Measurements from ENCODE around the gene RPL38. TPM values are rescaled to one million over a fixed set of nuclear protein-coding genes. Genes with fewer than 3 reads are reported as not detected.

Gene RPL38
- total and polyA plus RNA-seq, 5 donors from 2014 or later, result 1,316 to 2,253 (median 2,032) TPM

- H3K4me1 Mint-ChIP-seq, result no peaks in the 10 kb centered on the region
- Histone ChIP-seq H3K4me3 (ENCODE audit: low read depth, low read length) (no peak overlapping the region), H3K27ac (ENCODE audit: insufficient read depth, low read length, poor library complexity, severe bottlenecking) (no peak overlapping the region), H3K36me3 (ENCODE audit: control insufficient read depth, insufficient read depth, low read length) (no peaks in the 10 kb centered on the region), H3K27me3 (ENCODE audit: control insufficient read depth, insufficient read depth, low read length) (no peaks in the 10 kb centered on the region), H3K9me3 (ENCODE audit: control insufficient read depth in 2 of 2, low read length in 2 of 2) (no peaks in the 10 kb centered on the region), H3K4me1 (ENCODE audit: control insufficient read depth, insufficient read depth, low read length, poor library complexity, severe bottlenecking) (no peaks in the 10 kb centered on the region)
- DNase-seq, result no peak
- no peak for ATAC-seq (ENCODE audit: low read depth in 2 of 2)
- H3K27ac Mint-ChIP-seq, result no peak overlapping the region
- H3K4me3 Mint-ChIP-seq, result no peak overlapping the region
- peaks cover 17% of the 10 kb centered on the region for H3K27me3 Mint-ChIP-seq
- no peaks in the 10 kb centered on the region for H3K36me3 Mint-ChIP-seq
- H3K9me3 Mint-ChIP-seq, result peaks cover 0 to 3% (median 0%) of the 10 kb centered on the region in 7 donors
Observed at GRCh38 chr17:74161503-74161875, 42.0 kb upstream of the RPL38 start.

GRCh38 chr17:74163271-74163821 is 40.1 kb upstream of the RPL38 start:
- Histone ChIP-seq H3K9me3 (ENCODE audit: control insufficient read depth in 2 of 2, low read length in 2 of 2) (no peaks in the 10 kb centered on the region), H3K36me3 (ENCODE audit: control insufficient read depth, insufficient read depth, low read length) (no peaks in the 10 kb centered on the region), H3K27ac (ENCODE audit: insufficient read depth, low read length, poor library complexity, severe bottlenecking) (no peak overlapping the region), H3K4me3 (ENCODE audit: low read depth, low read length) (no peak overlapping the region), H3K4me1 (ENCODE audit: control insufficient read depth, insufficient read depth, low read length, poor library complexity, severe bottlenecking) (no peaks in the 10 kb centered on the region), H3K27me3 (ENCODE audit: control insufficient read depth, insufficient read depth, low read length) (no peaks in the 10 kb centered on the region)
- Mint-ChIP-seq H3K36me3 (no peaks in the 10 kb centered on the region), H3K27me3 (peaks cover 29% of the 10 kb centered on the region), H3K4me3 (no peak overlapping the region), H3K27ac (no peak overlapping the region), H3K9me3 (peaks cover 0 to 6% (median 0%) of the 10 kb centered on the region in 7 donors), H3K4me1 (no peaks in the 10 kb centered on the region)
- ATAC-seq (ENCODE audit: low read depth in 2 of 2), result no peak
- DNase-seq, result no peak

- Histone ChIP-seq H3K4me1 (ENCODE audit: control insufficient read depth, insufficient read depth, low read length, poor library complexity, severe bottlenecking) (no peaks in the 10 kb centered on the region), H3K27ac (ENCODE audit: insufficient read depth, low read length, poor library complexity, severe bottlenecking) (no peak overlapping the region), H3K36me3 (ENCODE audit: control insufficient read depth, insufficient read depth, low read length) (no peaks in the 10 kb centered on the region), H3K27me3 (ENCODE audit: control insufficient read depth, insufficient read depth, low read length) (no peaks in the 10 kb centered on the region), H3K9me3 (ENCODE audit: control insufficient read depth in 2 of 2, low read length in 2 of 2) (no peaks in the 10 kb centered on the region), H3K4me3 (ENCODE audit: low read depth, low read length) (no peak overlapping the region)
- Mint-ChIP-seq H3K9me3 (peaks cover 0 to 6% (median 0%) of the 10 kb centered on the region in 7 donors), H3K27ac (no peak overlapping the region), H3K4me3 (no peak overlapping the region), H3K4me1 (no peaks in the 10 kb centered on the region), H3K36me3 (no peaks in the 10 kb centered on the region), H3K27me3 (peaks cover 24% of the 10 kb centered on the region)
- ATAC-seq (ENCODE audit: low read depth in 2 of 2) (no peak), DNase-seq (no peak)
Observed at GRCh38 chr17:74163836-74164235, 39.6 kb upstream of the RPL38 start.

GRCh38 chr17:74164446-74165045 is 38.9 kb upstream of the RPL38 start:
- Histone ChIP-seq H3K27ac (ENCODE audit: insufficient read depth, low read length, poor library complexity, severe bottlenecking) (no peak overlapping the region), H3K4me1 (ENCODE audit: control insufficient read depth, insufficient read depth, low read length, poor library complexity, severe bottlenecking) (no peaks in the 10 kb centered on the region), H3K27me3 (ENCODE audit: control insufficient read depth, insufficient read depth, low read length) (no peaks in the 10 kb centered on the region), H3K36me3 (ENCODE audit: control insufficient read depth, insufficient read depth, low read length) (no peaks in the 10 kb centered on the region), H3K4me3 (ENCODE audit: low read depth, low read length) (no peak overlapping the region), H3K9me3 (ENCODE audit: control insufficient read depth in 2 of 2, low read length in 2 of 2) (no peaks in the 10 kb centered on the region)
- no peak for ATAC-seq (ENCODE audit: low read depth in 2 of 2)
- H3K4me3 Mint-ChIP-seq, result no peak overlapping the region
- no peaks in the 10 kb centered on the region for H3K36me3 Mint-ChIP-seq
- peaks cover 0 to 6% (median 0%) of the 10 kb centered on the region in 7 donors for H3K9me3 Mint-ChIP-seq
- H3K27ac Mint-ChIP-seq, result no peak overlapping the region
- no peaks in the 10 kb centered on the region for H3K4me1 Mint-ChIP-seq
- peaks cover 24% of the 10 kb centered on the region for H3K27me3 Mint-ChIP-seq
- DNase-seq, result no peak

- peaks cover 0 to 6% (median 0%) of the 10 kb centered on the region in 7 donors for H3K9me3 Mint-ChIP-seq
- no peak overlapping the region for H3K27ac Mint-ChIP-seq
- H3K27me3 Mint-ChIP-seq, result peaks cover 31% of the 10 kb centered on the region
- H3K36me3 ChIP-seq (ENCODE audit: control insufficient read depth, insufficient read depth, low read length), result no peaks in the 10 kb centered on the region
- H3K9me3 ChIP-seq (ENCODE audit: control insufficient read depth in 2 of 2, low read length in 2 of 2), result no peaks in the 10 kb centered on the region
- H3K4me3 ChIP-seq (ENCODE audit: low read depth, low read length), result no peak overlapping the region
- no peak for DNase-seq
- no peaks in the 10 kb centered on the region for H3K36me3 Mint-ChIP-seq
- ATAC-seq (ENCODE audit: low read depth in 2 of 2), result no peak
- H3K27me3 ChIP-seq (ENCODE audit: control insufficient read depth, insufficient read depth, low read length), result no peaks in the 10 kb centered on the region
- H3K4me1 Mint-ChIP-seq, result no peaks in the 10 kb centered on the region
- no peak overlapping the region for H3K27ac ChIP-seq (ENCODE audit: insufficient read depth, low read length, poor library complexity, severe bottlenecking)
- no peak overlapping the region for H3K4me3 Mint-ChIP-seq
- no peaks in the 10 kb centered on the region for H3K4me1 ChIP-seq (ENCODE audit: control insufficient read depth, insufficient read depth, low read length, poor library complexity, severe bottlenecking)
Observed at GRCh38 chr17:74165797-74166365, 37.6 kb upstream of the RPL38 start.

GRCh38 chr17:74170924-74171323 is 32.6 kb upstream of the RPL38 start:
- Mint-ChIP-seq H3K4me1 (no peaks in the 10 kb centered on the region), H3K4me3 (no peak overlapping the region), H3K27me3 (peaks cover 48% of the 10 kb centered on the region), H3K27ac (no peak overlapping the region), H3K9me3 (peaks cover 0 to 6% (median 0%) of the 10 kb centered on the region in 7 donors), H3K36me3 (no peaks in the 10 kb centered on the region)
- Histone ChIP-seq H3K4me1 (ENCODE audit: control insufficient read depth, insufficient read depth, low read length, poor library complexity, severe bottlenecking) (no peaks in the 10 kb centered on the region), H3K9me3 (ENCODE audit: control insufficient read depth in 2 of 2, low read length in 2 of 2) (no peaks in the 10 kb centered on the region), H3K27ac (ENCODE audit: insufficient read depth, low read length, poor library complexity, severe bottlenecking) (no peak overlapping the region), H3K36me3 (ENCODE audit: control insufficient read depth, insufficient read depth, low read length) (no peaks in the 10 kb centered on the region), H3K4me3 (ENCODE audit: low read depth, low read length) (no peak overlapping the region), H3K27me3 (ENCODE audit: control insufficient read depth, insufficient read depth, low read length) (peaks cover 12% of the 10 kb centered on the region)
- ATAC-seq (ENCODE audit: low read depth in 2 of 2) (no peak), DNase-seq (no peak)

GRCh38 chr17:74172700-74173099 is 30.8 kb upstream of the RPL38 start:
- DNase-seq, result no peak
- H3K4me1 ChIP-seq (ENCODE audit: control insufficient read depth, insufficient read depth, low read length, poor library complexity, severe bottlenecking), result no peaks in the 10 kb centered on the region
- H3K4me3 Mint-ChIP-seq, result no peak overlapping the region
- no peaks in the 10 kb centered on the region for H3K36me3 Mint-ChIP-seq
- peaks cover 0 to 4% (median 0%) of the 10 kb centered on the region in 4 donors for H3K4me1 Mint-ChIP-seq
- H3K9me3 Mint-ChIP-seq, result peaks cover 0 to 3% (median 0%) of the 10 kb centered on the region in 7 donors
- no peak overlapping the region for H3K27ac ChIP-seq (ENCODE audit: insufficient read depth, low read length, poor library complexity, severe bottlenecking)
- no peak overlapping the region for H3K4me3 ChIP-seq (ENCODE audit: low read depth, low read length)
- no peak for ATAC-seq (ENCODE audit: low read depth in 2 of 2)
- no peak overlapping the region for H3K27ac Mint-ChIP-seq
- H3K36me3 ChIP-seq (ENCODE audit: control insufficient read depth, insufficient read depth, low read length), result no peaks in the 10 kb centered on the region
- H3K27me3 Mint-ChIP-seq, result peaks cover 41% of the 10 kb centered on the region
- peaks cover 12% of the 10 kb centered on the region for H3K27me3 ChIP-seq (ENCODE audit: control insufficient read depth, insufficient read depth, low read length)
- H3K9me3 ChIP-seq (ENCODE audit: control insufficient read depth in 2 of 2, low read length in 2 of 2), result no peaks in the 10 kb centered on the region

Data from CD4-positive, CD25-positive, alpha-beta regulatory T cell (primary cell).